Left cardiac atrium (tissue), 4 donors: ENCODE results near the gene NXPH1. TPM values are rescaled to one million over a fixed set of nuclear protein-coding genes. Genes with fewer than 3 reads are reported as not detected.

Source experiments
- ATAC-seq, 2 donors: fragments of 200-7000 bp; cut with Tn5 transposase; one replicate each; pipeline ENCODE4 v1.9.1; 2020; ENCODE audit warnings: mild to moderate bottlenecking in 2 of 2, moderate library complexity in 2 of 2
- DNase-seq: peaks from one replicate; pipeline ENCODE4 v3.0.0-alpha.2; 2020
- intact Hi-C, 2 donors: fragments of 100-400 bp; cut with DNase I; formaldehyde crosslinking; loops; one replicate each; pipeline versions ENCODE4 v1.14.1 to v1.15.1; 2022 to 2023
- total RNA-seq, 2 donors: library from RNA; stranded (reverse); fragmentation: NEBNext Ultra II Directional; extraction: Animal tissue kit (Norgen Biotek cat#: 25700); gene quantifications; one replicate each; pipeline ENCODE4 v1.2.1, GENCODE V29; 2021
- donor health status: DM: no; HTN: yes; CAD: no.
- donor health status: DM: no; HTN: yes; CAD: no; lungs with severe emphysema.
- donor health status: DM: yes; HTN: yes; CAD: no.
- donor health status: Dilated cardiomyopathy.

Gene NXPH1
- total RNA-seq, 2 donors from 2014 or later, result not detected

DNA sequence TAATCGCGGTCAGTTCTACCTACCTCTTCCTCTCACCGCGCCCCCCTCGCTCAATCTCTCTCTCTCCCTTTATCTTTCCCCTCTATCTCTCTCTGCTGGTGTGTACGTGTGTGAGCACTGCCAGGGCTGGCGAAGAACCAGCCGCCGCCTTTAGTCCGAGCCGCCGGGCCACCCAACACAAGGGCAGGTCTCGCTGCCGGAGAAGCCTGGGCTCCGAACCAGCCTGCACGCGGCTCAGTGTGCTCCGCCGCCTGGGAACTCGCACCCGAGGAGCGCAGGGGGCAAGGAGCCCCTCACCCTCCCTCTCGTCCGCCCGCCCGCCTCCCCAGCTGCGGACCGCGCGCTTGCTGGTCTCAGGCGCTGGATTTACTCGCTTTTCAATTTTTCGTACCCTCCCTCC lies 1.7 kb downstream of the NXPH1 start:
- intact Hi-C loops, result no loop called here

DNA sequence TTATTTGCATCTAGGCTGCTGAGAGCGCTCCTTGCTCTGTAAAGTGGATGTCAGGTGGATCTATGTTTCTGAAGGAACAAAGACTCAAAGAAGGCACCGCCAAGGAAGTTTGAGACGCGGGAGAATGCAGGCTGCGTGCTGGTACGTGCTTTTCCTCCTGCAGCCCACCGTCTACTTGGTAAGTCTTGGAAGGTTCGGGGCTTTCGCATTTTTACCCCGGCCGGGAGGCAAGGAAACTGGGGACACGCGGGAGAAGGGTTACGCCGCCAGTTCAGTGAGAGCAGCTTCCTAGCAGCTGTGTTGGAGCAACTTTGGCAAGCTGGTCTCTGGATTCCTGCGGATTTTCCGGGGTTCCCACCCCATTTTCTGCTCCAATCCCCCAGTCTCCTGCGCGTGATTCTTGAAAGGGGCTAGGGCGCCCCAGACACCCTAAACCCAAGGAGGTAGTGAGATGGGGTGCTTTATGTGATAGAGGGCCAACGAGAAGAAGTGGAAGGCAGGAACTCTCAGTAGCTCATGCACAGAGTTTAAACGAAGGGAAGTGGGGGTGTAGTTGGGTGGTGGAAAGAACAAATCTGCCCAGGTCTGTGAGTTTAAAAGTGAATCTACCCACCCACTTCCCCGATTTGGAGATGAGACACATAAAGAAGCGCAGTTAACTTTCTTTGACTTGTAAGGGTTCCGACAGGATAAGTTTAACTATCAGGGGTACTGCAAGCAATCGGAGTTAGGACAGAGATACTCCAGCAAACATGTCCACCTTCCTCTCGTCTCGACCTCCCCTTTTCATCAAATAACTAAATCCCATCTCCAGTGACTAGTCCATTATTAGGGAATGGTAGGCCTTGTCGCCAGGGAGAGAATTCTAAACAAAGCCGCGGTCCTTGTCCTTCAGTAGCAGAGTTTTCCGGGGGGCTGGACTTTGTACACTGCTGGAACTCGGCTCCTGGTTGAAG lies 2.5 kb downstream of the NXPH1 start:
- DNase-seq (no peak), ATAC-seq (no peak)
- intact Hi-C loops, result no loop called here

More for the DNA sequence above, 1.7 kb downstream of the NXPH1 start:
- no peak for ATAC-seq
- DNase-seq, result no peak

DNA sequence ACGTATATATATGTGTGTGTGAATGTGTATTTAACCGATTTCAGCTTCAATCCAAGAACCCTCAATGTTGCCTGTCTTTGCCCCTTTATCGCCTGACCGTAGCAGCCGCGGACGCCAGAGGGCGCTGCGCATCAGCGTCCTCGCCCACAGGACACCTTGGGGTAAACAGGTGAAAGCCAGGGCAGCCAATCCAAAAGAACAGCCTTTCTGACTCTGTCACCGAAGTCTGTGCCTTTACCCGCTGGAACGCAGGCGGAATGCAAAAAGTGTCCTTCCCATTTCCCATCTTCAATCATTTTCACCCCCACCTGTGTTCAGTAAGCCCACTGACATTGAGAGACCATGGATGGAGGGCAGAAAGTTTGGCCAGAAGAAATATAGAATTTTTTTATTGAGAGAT lies 3.6 kb downstream of the NXPH1 start:
- DNase-seq, result no peak
- intact Hi-C loops, result no loop called here
- ATAC-seq, result no peak

DNA sequence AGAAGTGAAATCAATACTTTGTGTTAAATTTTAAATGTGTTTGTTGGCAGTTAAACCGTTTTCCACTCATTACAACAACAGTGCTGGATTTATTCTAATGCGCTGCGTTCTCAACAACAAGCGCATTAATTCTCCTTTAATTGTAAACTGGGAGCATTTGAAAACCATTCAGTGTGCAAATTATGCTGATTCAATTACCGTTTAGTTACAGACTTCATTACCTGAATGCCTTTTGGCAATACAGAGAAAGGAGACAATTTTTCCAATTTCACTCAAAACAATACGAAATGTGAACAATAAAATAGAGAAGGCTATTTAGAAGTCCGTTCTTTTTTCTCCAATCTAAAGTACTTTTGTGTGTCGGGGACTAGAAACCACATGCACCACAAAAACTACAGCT lies 4.2 kb downstream of the NXPH1 start:
- no peak for ATAC-seq
- DNase-seq, result no peak
- intact Hi-C loops, result no loop called here

DNA sequence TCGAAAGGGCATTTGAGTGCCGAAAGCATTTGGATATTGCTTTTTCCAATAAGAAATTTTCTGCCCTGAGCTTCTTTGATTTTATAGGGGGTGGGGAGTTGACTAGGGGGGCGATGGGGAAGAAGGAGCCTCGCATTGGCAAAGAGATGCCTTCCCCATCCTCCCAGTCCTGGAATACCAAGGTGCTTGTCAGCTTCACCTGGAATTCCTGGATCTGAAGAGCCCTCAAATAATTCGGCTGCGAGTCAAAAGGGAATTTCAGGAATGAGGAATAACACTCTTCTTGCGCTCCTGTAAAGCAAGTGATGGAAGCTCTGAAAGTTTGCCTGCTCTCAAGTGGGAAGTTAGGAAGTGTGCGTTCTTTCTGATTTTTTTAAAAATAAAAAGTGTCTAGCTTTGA lies 7.3 kb downstream of the NXPH1 start:
- ATAC-seq (no peak), DNase-seq (no peak)
- intact Hi-C loops, result no loop called here

DNA sequence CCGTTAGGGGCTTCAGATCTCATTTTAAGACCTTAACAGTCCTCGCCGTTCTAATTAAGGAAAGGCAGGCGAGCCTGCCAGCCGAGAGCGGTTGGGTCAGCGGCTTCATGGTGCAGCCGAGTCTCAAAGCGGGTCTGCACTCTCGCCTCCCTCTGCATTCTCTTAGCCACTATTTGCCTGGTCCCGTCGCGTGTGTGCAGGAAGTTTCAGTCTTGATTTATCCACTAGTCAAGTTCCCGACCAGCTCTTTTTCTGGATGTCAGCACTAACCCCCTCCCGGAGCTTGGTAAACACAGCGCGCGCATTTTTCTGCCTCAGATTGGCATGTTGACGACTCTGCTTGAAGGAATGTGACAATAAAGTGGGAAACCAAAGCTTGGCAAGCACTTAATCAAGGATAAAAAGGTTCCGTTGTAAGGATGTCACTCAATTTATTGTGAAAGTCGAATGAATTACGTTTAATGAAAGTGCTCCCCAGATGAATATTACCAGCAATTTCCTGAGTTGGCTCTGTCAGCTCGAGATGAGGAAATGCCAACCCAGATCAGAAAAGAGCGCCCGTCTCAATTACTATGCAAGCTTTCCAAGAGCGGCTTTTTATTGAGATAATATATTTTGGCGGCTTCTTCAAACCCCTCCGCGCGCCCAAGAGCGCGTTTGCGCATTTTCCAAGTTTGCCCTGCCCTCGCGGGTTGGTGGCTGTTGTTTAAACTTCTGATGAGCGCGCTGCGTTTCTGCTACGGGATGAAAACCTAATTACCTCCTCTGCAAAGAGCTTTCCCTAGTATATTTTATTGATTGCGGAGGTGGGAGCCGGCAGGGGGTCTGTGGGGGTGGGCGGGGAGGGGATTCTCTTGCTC lies 7.9 kb downstream of the NXPH1 start:
- intact Hi-C loops, result no loop called here
- no peak for ATAC-seq

DNA sequence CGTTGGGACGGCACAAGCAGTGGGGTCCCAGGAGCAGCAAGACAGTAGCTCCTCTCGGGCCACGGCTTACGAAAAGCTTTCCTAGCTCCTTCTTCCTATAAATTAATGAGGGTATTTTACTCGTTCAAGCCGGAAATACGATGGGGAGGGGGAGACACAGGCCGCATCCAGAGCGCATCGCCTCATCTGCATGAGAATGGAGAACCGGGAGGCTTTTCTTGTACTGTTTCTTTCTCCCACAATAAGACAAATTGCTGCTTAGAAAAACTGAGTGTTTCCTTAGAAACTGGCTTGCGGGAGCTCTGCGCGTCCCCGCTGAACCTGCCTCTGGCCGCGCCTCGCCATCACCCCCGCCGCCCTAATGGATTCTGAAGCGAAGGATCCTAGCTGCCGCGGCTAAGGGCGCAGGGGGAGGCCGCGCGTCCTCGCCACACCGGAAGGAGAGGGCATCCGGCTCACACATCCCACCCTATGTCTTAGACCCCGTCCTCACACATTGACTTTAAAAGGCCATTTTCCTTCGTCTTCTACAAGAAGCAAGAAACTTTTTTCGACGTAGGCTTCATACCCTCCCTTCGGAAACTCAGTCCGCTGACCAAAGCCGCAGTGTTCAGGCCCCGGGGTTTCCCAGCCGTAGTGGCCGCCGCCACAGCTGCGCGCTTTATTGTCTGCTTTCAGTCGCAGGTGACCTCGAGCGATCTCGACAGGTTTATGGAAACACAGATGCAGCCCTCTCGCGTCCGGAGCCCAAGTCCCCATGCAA lies 8.8 kb downstream of the NXPH1 start:
- ATAC-seq, result no peak
- DNase-seq, result no peak
- intact Hi-C loops, result no loop called here

More for the DNA sequence above, 7.9 kb downstream of the NXPH1 start:
- no peak for DNase-seq

DNA sequence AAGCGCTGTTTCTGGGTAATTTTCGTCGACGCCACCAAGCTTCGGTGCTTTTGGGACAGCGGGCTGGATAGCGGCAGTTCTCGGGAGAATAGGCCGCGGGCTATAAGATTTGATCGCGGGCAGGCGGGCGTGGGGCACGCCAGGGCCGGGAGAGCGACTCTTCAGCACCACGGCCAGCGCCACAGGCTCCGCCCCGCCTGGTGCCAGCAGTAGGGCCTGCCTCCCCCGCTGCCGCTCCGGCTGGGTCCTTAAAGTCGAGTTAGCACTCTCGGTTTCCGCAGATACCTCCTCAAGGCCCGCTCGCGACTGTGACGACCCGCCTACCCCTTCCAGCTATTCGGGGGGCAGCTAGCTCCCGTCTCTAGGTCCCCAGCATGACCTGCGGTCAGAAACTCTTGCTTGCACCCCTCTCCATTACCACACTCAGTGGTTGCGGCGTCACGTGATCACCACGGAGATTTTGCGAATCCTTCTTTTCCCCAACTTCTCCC lies 9.4 kb downstream of the NXPH1 start:
- DNase-seq (peak; percentile 65), ATAC-seq (peak; percentile 87 to 89)
- intact Hi-C loops, result no loop called here

DNA sequence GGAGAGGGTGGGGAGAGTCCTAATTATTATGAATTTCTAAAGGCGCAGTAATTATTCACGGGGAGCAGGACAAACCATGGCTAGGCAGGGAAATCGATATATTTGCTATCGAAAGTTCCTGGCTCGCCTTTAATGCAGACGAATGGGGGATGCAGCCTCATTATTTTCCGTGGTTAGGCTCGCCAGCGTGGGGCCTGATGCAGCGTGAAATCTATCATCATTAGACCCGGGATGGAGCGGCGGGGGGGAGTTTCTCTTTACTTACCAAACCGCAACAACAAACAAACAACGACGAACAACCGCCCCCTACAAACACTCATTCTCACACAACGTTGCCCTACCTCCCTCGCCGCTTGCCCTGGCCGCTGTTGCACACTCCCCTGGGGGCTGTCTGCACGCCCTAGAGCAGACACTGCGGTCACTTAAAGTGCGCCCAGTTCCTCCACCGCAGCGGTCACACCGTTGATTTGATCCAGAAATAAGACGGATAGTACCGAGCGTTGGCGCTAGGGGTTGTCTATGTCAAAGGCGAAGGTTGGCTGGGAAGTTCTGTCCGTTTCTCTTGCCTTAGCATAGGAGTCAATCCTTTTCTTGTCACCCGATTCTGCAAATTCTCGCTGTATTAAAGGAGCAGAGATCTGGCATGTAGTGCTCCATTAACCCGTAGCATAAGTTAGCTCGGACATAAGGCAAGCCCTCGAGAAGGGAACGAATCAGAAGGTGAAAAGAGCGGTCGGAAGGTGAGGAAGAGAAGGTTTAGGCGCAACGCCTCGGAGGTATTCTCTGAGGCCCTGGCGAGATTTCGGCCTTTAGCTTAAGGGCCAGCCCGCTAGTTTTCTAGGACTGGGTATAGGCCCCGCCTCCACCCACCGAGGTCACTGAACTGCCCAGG lies 10.4 kb downstream of the NXPH1 start:
- intact Hi-C loops, result no loop called here

DNA sequence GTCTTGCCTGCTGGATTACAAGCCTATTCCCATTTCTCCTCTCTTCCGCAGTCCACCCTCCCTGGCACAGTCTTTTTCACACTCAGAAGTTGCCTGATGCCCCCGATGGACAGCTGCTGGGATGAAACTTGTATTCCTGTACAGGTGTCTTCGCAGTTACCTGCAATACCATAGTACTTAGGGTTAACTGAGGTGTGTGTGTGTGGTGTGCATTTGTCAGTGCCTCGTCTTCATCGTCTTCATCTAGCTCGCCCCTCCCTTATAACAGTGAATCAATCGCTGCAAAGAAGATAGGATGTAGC lies 11.0 kb downstream of the NXPH1 start:
- DNase-seq, result no peak
- intact Hi-C loops, result no loop called here
- ATAC-seq, result no peak

More for the DNA sequence above, 10.4 kb downstream of the NXPH1 start:
- no peak for ATAC-seq
- no peak for DNase-seq

DNA sequence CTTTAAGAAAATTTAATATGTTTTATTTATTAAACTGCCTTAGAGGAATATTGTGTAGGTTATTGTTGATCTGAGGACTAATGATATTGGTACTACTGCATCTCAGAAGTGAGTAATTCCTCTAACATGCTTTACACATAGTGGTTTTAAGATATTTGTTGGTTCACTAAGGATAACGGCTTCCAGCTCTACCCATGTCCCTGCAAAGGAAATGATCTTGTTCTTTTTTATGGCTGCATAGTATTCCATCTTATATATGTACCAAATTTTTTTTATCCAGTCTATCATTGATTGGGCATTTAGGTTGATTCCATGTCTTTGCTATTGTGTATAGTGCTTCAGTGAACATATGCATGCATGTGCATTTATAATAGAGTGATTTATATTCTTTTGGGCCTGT lies 20.1 kb downstream of the NXPH1 start:
- intact Hi-C loops, result no loop called here
- DNase-seq (no peak), ATAC-seq (no peak)

DNA sequence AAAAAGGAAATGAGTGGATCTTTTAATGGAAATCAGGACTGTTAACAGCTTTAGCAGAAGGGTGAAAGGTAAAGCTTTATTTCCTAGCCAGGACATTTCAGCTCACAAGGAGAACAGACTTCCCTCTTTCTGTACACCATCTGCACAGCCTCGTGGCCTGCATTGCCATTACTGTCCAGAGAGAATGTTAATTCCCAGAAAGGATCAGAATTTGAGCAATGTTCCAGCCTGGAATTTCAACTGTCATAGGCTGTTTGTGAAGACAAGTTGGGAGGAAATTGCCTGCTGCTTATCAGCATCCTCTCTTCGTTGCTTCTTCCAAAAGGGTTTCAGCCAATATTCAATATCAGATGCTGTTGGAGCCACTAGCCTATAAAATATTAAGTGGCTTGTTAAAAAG lies 22.0 kb downstream of the NXPH1 start:
- no peak for DNase-seq

DNA sequence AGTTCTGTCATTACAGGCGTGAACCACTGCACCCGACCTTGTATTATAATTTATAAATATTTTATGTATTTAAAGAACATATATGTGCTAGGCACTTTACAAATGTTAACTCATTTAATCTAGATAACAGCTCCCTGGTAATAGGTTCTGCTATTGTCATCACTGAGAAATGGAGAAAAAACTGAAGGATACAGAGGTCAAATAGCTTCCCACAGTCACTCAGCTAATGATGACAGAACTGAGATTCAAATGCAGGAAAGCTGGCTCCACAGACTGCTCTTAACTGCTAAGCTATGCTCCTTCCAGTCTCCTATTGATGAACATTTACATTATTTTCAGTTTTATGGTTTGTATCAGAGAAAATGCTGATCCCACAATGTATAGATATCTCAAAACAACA lies 28.9 kb downstream of the NXPH1 start:
- ATAC-seq (no peak), DNase-seq (no peak)
- intact Hi-C loops, result no loop called here

More for the DNA sequence above, 22.0 kb downstream of the NXPH1 start:
- intact Hi-C loops, result no loop called here
- ATAC-seq, result no peak

DNA sequence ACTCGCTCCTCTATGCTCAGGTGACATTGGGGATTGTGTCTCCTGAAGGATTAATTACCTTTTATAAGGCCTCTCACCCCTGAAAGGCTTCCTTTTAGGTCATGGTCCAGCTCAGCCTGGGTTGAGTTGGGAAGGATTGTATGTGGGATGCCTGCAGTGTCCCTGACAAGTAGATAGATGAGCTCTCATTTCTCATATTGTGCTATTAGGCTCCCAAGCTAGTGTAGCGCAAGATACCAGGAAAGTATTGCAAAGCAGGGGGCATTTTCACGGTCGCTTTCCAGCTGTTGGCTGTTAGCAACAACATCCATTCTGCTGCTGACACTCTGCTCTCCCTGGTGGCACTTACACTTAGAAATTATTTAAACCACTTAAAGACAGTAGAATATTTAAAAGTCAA lies 31.9 kb downstream of the NXPH1 start:
- ATAC-seq (no peak), DNase-seq (no peak)
- intact Hi-C loops, result no loop called here

DNA sequence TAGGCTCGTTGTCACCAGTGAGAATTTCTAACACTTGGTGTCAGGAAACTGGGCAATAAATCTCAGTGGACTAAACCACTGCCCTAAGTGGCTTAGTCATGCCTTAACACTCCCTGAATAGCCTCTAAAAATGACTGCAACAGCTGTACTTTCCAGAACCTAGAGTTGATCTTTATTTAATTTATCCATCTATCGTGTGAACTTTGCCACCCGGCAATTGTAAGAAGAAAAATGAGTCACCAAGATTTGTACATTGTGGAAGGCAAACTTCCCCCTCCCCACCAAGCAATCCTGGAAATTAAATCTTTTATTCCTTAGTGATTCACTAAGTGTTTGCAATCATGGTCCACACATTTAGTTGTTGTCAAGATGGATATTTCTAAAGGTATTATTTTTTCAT lies 47.1 kb downstream of the NXPH1 start:
- ATAC-seq, result no peak
- DNase-seq, result no peak
- intact Hi-C loops, result no loop called here

DNA sequence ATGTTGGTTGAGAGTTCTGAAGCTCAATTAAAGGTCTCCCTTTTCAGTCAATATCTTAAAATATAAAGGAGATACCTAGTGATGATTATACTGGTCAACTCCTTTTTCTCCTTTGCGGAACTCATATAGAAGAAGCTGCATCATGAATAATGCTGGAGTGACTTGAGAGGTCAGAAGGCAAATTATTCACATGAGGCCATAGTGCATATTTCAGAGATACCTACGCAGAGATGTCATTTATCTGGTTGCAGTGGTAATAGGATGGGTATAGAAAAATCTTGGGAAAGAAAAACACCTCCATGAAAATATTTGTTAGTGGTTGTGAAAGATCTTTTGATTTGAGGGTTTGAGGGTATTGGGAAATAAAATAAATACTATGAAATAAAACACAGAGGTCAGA lies 47.7 kb downstream of the NXPH1 start:
- intact Hi-C loops, result no loop called here
- ATAC-seq (no peak), DNase-seq (no peak)

DNA sequence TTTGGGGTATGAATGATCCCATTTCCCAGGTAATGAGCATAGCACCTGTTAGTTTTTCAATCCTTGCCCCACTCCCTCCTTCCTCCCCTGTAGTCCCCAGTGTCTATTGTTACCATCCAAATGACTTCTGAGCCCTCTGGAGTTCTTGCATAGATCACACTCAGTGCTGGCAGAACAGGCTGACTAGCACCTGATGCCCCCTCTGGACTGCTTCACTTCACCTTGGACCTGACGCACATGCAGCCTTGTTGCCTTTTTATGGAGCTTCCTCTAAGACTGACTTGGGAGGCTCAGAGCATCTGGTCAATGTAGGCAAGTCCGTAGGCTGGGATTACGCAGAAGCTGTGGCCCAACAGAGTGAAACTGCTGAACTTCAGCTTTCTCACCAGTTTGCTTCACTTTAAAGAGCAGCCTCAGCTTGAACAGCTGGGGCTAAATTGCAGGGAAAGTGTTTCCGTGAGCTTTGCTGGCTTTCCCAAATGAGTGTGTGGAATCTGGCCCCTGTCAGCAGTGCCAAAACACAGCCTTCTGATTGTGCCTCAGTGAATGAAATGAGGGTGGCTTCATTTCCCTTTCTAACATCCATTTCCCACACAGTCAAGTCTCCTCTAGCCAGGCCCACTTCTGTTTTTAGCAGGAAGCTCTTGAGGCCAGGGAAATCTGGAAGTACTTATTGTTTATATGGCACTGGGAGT lies 48.5 kb downstream of the NXPH1 start:
- no peak for ATAC-seq
- intact Hi-C loops, result no loop called here
- no peak for DNase-seq
